ENCODE measurements around the gene ATP2B3. TPM values are rescaled to one million over a fixed set of nuclear protein-coding genes. Genes with fewer than 3 reads are reported as not detected.
A peak's percentile ranks its signal among the peaks of the same experiment; 100 is the strongest.
"Not testable (repeated sequence)": the region's sequence is repeated elsewhere in the genome, so short reads cannot be mapped to it uniquely, and the experiment has no call there.

The ATP2B3 gene
- total RNA-seq, 1 donor, result not detected

DNA sequence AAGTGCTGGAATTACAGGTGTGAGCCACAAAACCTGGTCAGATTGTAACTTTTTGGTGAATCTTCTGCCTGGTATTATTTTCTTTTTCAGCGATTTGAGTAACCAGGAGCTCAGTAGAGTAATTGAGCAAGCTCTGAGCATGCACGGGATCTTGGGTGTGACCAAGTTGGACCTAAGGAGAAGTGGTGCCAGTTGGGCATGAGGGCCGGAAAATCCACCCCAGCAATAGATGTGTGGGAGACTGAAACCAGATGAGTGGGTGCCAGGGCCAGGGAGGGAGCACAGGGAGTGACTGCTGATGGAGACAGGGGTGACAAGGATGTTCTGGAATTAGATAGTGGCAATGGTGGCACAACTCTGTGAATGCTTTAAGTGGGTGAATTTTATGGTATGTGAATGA, 85.2 kb downstream of the ATP2B3 start:
- DNase-seq (ENCODE audit: low read depth), result no peak
- TF ChIP-seq, protein P1, sequence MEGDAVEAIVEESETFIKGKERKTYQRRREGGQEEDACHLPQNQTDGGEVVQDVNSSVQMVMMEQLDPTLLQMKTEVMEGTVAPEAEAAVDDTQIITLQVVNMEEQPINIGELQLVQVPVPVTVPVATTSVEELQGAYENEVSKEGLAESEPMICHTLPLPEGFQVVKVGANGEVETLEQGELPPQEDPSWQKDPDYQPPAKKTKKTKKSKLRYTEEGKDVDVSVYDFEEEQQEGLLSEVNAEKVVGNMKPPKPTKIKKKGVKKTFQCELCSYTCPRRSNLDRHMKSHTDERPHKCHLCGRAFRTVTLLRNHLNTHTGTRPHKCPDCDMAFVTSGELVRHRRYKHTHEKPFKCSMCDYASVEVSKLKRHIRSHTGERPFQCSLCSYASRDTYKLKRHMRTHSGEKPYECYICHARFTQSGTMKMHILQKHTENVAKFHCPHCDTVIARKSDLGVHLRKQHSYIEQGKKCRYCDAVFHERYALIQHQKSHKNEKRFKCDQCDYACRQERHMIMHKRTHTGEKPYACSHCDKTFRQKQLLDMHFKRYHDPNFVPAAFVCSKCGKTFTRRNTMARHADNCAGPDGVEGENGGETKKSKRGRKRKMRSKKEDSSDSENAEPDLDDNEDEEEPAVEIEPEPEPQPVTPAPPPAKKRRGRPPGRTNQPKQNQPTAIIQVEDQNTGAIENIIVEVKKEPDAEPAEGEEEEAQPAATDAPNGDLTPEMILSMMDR (IDR thresholded peaks at IDR 0.05; ENCODE audit: insufficient read depth, low read depth, low read length), result no peak
- H3K4me3 ChIP-seq (ENCODE audit: low read depth, low read length), result no peak overlapping the region

DNA sequence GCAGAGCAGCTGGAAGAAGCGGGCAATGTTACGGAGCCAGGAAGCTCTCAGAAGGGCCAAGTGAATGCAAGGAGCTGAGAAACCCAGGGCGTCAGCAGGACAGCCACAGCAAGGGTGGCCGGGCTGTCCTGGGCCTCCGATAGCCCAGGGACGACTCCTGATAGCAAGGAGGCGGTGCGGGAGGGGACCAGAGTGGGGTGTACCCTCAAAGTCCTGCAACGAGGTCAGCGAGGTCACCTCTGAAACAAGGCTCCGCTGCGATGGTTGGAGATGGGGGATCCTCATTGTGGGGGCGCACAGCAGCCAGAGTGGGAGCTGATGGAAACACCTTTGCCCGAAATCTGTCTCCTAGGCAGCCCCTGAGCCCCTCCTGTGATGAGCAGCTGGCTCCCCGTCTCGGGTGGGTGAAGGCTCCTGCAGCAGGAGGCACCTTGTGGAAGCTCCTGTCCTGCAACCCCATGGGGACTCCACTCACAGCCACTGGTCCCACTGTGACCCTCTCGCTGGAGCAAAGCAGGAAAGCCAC, 85.8 kb downstream of the ATP2B3 start:
- H3K4me3 ChIP-seq (ENCODE audit: low read depth, low read length), result no peak overlapping the region
- DNase-seq (ENCODE audit: low read depth), result no peak
- TF ChIP-seq, protein P1 (IDR thresholded peaks at IDR 0.05; ENCODE audit: insufficient read depth, low read depth, low read length), result no peak

DNA sequence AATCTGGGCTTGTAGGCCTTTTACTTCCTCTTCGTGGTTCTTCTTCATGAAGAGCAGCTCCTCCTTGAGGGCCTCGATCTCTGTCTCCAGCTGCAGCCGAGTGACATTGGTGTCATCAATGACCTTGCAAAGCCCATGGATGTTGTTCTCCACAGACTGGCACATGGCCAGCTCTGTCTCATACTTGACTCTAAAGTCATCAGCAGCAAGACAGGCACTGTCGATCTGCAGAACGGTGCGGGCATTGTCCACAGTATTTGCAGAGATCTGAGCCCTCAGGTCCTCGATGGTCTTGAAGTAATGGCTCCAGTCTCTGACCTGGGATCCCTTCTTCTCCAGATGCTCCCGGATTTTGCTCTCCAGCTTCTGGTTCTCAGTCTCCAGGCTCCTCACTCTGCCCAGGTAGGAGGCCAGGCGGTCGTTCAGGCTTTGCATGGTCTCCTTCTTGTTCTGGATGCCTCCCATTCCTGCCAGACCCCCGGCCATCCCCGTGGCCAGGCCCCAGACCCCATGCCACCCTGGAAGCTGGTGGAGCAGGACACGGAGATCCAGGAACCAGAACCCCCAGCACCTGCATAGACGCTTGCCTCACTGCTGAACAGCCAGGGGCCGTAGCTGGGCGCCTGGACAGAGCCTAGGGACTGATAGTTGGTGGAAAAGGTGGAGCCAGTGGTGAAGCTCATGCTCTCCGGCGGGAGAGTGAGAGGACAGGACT, 87.4 kb downstream of the ATP2B3 start:
- DNase-seq (ENCODE audit: low read depth); H3K4me3 ChIP-seq (ENCODE audit: low read depth, low read length): not testable (repeated sequence)

DNA sequence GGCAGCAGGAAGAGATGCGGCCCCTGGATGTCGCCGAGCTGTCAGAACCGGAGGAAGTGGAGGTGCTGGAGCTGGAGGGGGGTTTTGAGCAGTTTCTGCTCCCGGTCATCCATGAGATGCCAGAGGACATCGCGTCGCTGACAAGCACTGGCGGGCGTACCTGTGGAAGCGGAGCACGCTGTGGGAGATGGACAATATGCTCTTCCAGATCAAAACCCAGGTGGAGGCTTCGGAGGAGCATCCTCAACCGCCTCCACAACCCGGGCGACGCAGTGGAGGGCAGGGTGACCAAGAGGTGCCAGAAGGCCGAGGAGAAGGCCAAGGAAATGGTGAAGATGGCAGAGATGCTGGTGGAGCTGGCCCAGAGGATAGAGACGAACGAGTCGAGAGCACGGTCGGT, 89.1 kb downstream of the ATP2B3 start:
- no peak overlapping the region for H3K4me3 ChIP-seq (ENCODE audit: low read depth, low read length)
- DNase-seq (ENCODE audit: low read depth), result no peak
- TF ChIP-seq, protein P1 (IDR thresholded peaks at IDR 0.05; ENCODE audit: insufficient read depth, low read depth, low read length), result no peak

DNA sequence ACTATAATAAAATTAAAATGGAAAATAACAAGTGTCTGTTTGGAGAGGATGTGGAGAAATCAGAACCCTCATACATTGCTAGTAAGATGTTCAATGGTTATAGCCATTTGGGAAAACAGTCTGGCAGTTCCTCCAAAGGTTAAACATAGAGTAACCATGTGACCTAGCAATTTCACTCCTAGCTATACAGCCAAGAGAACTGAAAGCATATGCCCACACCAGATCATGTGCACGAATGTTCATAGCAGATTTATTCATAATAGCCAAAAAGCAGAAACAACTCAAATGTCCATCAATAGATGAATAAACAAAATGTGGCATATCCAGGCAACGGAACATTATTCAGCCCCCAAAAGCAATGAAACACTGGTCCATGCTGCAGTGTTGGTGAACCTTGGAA, 90.9 kb downstream of the ATP2B3 start:
- DNase-seq (ENCODE audit: low read depth), result no peak
- TF ChIP-seq, protein P1 (IDR thresholded peaks at IDR 0.05; ENCODE audit: insufficient read depth, low read depth, low read length), result no peak
- H3K4me3 ChIP-seq (ENCODE audit: low read depth, low read length), result no peak overlapping the region

DNA sequence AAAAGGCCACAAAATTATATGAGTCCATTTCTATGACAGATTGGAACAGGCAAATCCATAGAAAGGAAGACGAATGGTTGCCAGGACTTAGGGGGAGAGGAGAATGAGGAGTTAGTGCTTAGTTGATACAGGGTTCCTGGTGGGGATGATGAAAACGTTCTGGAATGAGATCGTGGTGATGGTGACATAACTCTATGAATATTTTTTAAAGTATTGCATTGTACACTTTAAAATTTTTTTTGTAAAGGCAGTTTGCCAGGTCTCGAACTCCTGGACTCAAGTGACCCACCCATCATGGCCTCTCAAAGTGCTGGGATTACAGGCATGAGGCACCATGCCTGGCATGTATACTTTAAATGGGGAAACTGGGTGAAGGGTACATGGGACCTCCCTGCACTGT, 91.4 kb downstream of the ATP2B3 start:
- TF ChIP-seq, protein P1 (IDR thresholded peaks at IDR 0.05; ENCODE audit: insufficient read depth, low read depth, low read length), result no peak
- H3K4me3 ChIP-seq (ENCODE audit: low read depth, low read length), result no peak overlapping the region
- no peak for DNase-seq (ENCODE audit: low read depth)

DNA sequence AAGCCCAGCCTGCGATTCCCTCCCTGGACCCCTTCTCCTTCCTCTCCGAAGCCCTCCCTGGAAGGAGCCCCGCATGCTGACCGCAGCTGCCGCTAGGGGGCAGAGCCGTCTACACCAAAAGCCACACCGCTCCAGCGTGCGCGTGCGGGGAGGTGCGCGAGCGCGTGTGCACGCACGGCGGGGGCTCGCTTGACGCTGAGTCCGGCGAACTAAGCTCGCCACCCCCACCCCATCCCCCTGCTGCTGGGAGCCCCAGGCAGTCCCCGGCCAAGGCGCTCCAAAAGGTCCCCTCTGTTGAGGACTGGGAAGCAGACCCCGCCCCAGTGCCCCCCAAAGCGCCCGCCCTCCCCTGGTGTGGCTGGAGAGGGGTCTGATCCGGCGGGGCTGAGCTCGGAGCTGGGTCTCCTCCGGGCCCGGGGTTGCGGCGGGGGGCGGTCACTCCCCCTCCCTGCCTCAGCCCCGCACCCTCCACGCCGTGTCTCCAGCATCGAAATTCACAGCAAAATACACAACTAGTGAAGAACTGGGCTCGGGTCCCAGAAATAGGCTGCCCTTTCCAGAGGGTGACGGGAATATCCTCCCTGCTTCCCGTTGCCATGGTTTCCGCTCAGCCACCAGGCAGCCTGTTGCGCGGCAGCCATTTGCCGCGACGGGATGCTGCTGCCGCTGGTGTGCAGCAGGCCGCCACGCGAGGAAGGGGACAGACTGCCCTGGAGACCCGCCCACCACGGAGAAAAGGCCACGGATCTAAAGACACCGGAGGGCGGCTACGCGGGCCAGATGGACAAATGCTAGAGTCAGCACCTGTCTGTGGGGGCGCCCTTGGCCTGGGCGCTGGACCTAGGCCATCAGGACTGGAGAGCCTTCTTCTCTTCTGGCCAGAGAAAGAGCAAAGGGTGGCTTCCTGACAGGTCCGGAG, 92.7 kb downstream of the ATP2B3 start:
- TF ChIP-seq, protein P1 (IDR thresholded peaks at IDR 0.05; ENCODE audit: insufficient read depth, low read depth, low read length), result peak; percentile 70
- peak overlapping the region; percentile 44 for H3K4me3 ChIP-seq (ENCODE audit: low read depth, low read length)
- DNase-seq (ENCODE audit: low read depth), result peak; percentile 62
